Panc1 (cell line): ENCODE data around the gene SRRM4.

Source experiments
- CTCF ChIP-seq: fragments of 450-650 bp; IDR thresholded peaks from 2 replicates; pipeline ENCODE4 v1.5.1; 2017; ENCODE audit warnings: mild to moderate bottlenecking
- SIN3A ChIP-seq: IDR thresholded peaks from 2 replicates; pipeline ENCODE4 v1.6.1; 2012; ENCODE audit warnings: low read depth, mild to moderate bottlenecking, low read length, moderate library complexity, borderline replicate concordance; ENCODE audit not compliant: insufficient read depth

DNA sequence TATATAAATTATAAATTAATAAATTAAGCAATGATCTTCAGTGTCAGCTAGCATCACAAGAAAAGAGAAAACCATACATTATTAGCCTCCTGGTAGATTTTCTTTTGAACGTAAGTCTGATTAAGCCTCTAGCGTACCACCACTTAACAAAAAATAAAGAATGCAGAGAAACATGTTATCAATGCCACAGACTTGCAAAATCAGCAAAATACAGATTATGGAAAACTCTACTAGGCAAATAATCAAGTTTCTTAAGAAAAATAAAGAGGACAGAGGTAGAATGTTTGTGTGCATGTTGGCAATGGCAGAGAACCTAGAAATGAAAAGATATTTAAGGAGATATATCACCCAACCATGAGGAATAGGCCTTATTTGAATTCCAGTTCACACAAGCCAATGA is 8.4 kb upstream of the SRRM4 start:
- TF ChIP-seq CTCF (no peak), SIN3A (no peak)
